GM23248 (cell line): ENCODE measurements around the gene TOP3B.

ENCODE experiments used
- EZH2 ChIP-seq: fragments of 200-600 bp; sonication (generic); IDR thresholded peaks from 2 replicates; pipeline ENCODE4 v1.6.1; 2018; ENCODE audit warnings: antibody characterized with exemption, mild to moderate bottlenecking; ENCODE audit not compliant: insufficient read depth, poor library complexity, severe bottlenecking
- EZH2phosphoT487 ChIP-seq: fragments of 200-600 bp; sonication (generic); IDR thresholded peaks from 2 replicates; pipeline ENCODE4 v1.6.1; 2018; ENCODE audit warnings: antibody characterized with exemption, moderate library complexity, mild to moderate bottlenecking, low read depth; ENCODE audit not compliant: insufficient read depth

DNA sequence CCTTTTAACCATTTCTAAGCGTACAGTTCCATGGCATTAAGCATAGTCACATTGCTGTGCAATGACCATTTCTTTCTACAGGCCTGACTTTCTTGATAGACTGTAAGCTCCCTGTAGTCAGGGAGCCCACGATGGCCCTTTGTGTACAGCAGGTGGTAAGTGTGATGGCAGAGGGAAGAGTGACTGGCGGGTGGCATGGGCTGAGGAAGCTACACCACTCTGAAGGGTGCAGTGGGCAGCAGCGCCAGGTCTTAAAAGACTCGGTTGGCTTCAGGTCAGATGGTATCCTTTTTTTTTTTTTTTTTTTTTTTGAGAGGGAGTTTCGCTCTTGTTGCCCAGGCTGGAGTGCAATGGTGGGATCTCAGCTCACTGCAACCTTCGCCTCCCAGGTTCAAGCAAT is 31.5 kb downstream of the TOP3B start:
- TF ChIP-seq EZH2: no peak
- TF ChIP-seq EZH2phosphoT487: no peak
